ENCODE results near the gene YWHAH. TPM values are rescaled to one million over a fixed set of nuclear protein-coding genes. Genes with fewer than 3 reads are reported as not detected.

The YWHAH gene
- polyA plus RNA-seq, 2 of the 4 experiments (the other 2 are of a cell fraction): 91.9 to 137 TPM

DNA sequence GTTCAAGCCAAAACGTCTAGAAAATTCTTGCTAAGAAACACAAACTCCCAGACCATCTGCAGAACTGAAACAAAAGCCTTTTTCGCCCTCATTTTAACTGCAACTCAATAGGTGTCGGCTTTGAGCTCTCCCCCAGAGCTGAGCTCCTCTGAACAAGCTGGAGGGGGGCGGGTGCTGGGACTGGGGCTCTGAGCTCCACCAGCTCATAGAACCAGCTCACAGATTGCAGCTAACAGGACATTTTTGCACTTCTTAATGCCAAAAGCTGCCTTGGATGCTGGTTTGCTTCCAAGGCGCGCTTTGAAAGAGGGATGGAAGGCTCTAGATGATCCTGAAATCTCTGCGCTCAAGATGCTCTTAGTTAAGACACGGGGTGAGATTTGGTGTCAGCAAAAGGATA lies 6.0 kb upstream of the YWHAH start:
- no peak overlapping the region for H3K27ac ChIP-seq
- no peak overlapping the region for H3K4me2 ChIP-seq
- CTCF ChIA-PET: no interaction called here
- POLR2A ChIA-PET: no interaction called here
- H3K4me3 ChIP-seq: no peak overlapping the region
- no peak for FAIRE-seq
- no peak for TF ChIP-seq RAD21 (conservative IDR thresholded peaks at IDR 0.05 in 1 of 2, IDR thresholded peaks at IDR 0.05 in 1 of 2)
- TF ChIP-seq ESRRA (IDR thresholded peaks at IDR 0.05; ENCODE audit: borderline replicate concordance, low read length): no peak
- no peak for TF ChIP-seq ZSCAN20 (CRISPR knock-in tag; IDR thresholded peaks at IDR 0.05)
- no peak for TF ChIP-seq ZNF302 (CRISPR knock-in tag; IDR thresholded peaks at IDR 0.05)
- TF ChIP-seq CHD4 (IDR thresholded peaks at IDR 0.05; ENCODE audit: borderline replicate concordance): no peak
- TF ChIP-seq EHMT2 (IDR thresholded peaks at IDR 0.05; ENCODE audit: low read depth): no peak
- no peak for DNase-seq (ENCODE audit: low read depth in 1 of 2, low spot score in 1 of 2)
- no peaks in the 10 kb centered on the region for H3K9me3 ChIP-seq
- H3K4me1 ChIP-seq: peaks cover 6% of the 10 kb centered on the region; the same call in 2 of the 3 replicates
- no peak for ATAC-seq
- 76% methylated on average over 6 of the region's 8 CpGs for WGBS (ENCODE audit: missing lambda C conversion rate)

DNA sequence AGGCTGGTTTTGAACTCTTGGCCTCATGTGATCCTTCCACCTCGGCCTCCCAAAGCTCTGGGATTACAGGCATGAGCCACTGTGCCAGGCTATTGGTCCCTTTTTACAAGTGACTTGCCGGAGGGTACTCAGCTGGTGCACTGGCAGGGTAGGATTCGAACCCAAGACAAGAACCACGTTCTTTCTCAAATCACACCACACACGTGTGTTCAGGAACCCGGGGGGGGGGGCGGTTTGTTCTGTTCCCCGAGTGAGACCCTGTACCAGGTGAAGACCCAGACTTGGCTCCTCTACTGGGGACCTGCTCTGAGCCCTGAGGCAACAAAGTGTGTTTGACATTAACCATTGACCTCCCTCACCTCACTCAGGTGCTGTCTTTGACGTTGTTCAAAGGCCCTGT lies 3.8 kb upstream of the YWHAH start:
- ATAC-seq: no peak
- no peaks in the 10 kb centered on the region for H3K9me3 ChIP-seq
- no peak for DNase-seq (ENCODE audit: low read depth in 1 of 2, low spot score in 1 of 2)
- 61% methylated on average over 4 of the region's 9 CpGs for WGBS (ENCODE audit: missing lambda C conversion rate)
- H3K27ac ChIP-seq: no peak overlapping the region
- ChIA-PET POLR2A (no interaction called here), CTCF (interaction anchor here (0.6 to 0.8 kb wide), 3 partner anchors 36 to 70 kb away, joined by 3 to 4 read pairs (median 3); no protein-coding TSS in a partner anchor)
- H3K4me2 ChIP-seq: no peak overlapping the region
- TF ChIP-seq, protein P1, sequence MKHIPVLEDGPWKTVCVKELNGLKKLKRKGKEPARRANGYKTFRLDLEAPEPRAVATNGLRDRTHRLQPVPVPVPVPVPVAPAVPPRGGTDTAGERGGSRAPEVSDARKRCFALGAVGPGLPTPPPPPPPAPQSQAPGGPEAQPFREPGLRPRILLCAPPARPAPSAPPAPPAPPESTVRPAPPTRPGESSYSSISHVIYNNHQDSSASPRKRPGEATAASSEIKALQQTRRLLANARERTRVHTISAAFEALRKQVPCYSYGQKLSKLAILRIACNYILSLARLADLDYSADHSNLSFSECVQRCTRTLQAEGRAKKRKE (CRISPR knock-in tag; IDR thresholded peaks at IDR 0.05; ENCODE audit: low read depth): no peak
- TF ChIP-seq EP300 (IDR thresholded peaks at IDR 0.05) (no peak), BHLHE40 (IDR thresholded peaks at IDR 0.05; ENCODE audit: low read depth, low read length) (no peak), ZNF302 (CRISPR knock-in tag; IDR thresholded peaks at IDR 0.05) (no peak), CEBPB (IDR thresholded peaks at IDR 0.05) (no peak), SREBF2 (IDR thresholded peaks at IDR 0.05) (no peak), CHD2 (IDR thresholded peaks at IDR 0.05; ENCODE audit: low read length, partially characterized antibody) (no peak), POLR2A (IDR thresholded peaks at IDR 0.05; ENCODE audit: low read length) (no peak), EHF (CRISPR knock-in tag; IDR thresholded peaks at IDR 0.05) (no peak), RNF2 (IDR thresholded peaks at IDR 0.05; ENCODE audit: borderline replicate concordance, low read depth) (no peak), HEYL (CRISPR knock-in tag; IDR thresholded peaks at IDR 0.05) (no peak), KDM1A (IDR thresholded peaks at IDR 0.05; ENCODE audit: low read depth) (no peak), FOSB (CRISPR knock-in tag; IDR thresholded peaks at IDR 0.05) (no peak), HOXB5 (CRISPR knock-in tag; IDR thresholded peaks at IDR 0.05) (no peak), HOXA7 (CRISPR knock-in tag; IDR thresholded peaks at IDR 0.05) (no peak)
- TF ChIP-seq, protein P2, sequence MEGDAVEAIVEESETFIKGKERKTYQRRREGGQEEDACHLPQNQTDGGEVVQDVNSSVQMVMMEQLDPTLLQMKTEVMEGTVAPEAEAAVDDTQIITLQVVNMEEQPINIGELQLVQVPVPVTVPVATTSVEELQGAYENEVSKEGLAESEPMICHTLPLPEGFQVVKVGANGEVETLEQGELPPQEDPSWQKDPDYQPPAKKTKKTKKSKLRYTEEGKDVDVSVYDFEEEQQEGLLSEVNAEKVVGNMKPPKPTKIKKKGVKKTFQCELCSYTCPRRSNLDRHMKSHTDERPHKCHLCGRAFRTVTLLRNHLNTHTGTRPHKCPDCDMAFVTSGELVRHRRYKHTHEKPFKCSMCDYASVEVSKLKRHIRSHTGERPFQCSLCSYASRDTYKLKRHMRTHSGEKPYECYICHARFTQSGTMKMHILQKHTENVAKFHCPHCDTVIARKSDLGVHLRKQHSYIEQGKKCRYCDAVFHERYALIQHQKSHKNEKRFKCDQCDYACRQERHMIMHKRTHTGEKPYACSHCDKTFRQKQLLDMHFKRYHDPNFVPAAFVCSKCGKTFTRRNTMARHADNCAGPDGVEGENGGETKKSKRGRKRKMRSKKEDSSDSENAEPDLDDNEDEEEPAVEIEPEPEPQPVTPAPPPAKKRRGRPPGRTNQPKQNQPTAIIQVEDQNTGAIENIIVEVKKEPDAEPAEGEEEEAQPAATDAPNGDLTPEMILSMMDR (IDR thresholded peaks at IDR 0.05): no peak
- TF ChIP-seq, protein P3, sequence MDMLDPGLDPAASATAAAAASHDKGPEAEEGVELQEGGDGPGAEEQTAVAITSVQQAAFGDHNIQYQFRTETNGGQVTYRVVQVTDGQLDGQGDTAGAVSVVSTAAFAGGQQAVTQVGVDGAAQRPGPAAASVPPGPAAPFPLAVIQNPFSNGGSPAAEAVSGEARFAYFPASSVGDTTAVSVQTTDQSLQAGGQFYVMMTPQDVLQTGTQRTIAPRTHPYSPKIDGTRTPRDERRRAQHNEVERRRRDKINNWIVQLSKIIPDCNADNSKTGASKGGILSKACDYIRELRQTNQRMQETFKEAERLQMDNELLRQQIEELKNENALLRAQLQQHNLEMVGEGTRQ (IDR thresholded peaks at IDR 0.05): no peak
- TF ChIP-seq, protein P4, sequence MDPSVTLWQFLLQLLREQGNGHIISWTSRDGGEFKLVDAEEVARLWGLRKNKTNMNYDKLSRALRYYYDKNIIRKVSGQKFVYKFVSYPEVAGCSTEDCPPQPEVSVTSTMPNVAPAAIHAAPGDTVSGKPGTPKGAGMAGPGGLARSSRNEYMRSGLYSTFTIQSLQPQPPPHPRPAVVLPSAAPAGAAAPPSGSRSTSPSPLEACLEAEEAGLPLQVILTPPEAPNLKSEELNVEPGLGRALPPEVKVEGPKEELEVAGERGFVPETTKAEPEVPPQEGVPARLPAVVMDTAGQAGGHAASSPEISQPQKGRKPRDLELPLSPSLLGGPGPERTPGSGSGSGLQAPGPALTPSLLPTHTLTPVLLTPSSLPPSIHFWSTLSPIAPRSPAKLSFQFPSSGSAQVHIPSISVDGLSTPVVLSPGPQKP (IDR thresholded peaks at IDR 0.05; ENCODE audit: low read depth, low read length): no peak
- no peak for FAIRE-seq
- H3K4me3 ChIP-seq: no peak overlapping the region
- H3K4me1 ChIP-seq: peaks cover 11% of the 10 kb centered on the region

All from A549 (cell line).